OCI-LY3 (cell line): Measurements from ENCODE around the gene SFI1.

Source experiments
- H2AFZ ChIP-seq: fragments of 200-600, 300-600 bp; shearing (Covaris generic); 2 replicates; pipeline ENCODE4 v1.6.0; 2014; ENCODE audit warnings: antibody characterized with exemption, low read depth, low read length
- H3K27ac ChIP-seq: fragments of 200-600, 300-600 bp; sonication (generic); 2 replicates; pipeline ENCODE4 v1.5.1; 2014; ENCODE audit warnings: mild to moderate bottlenecking, low read length, moderate library complexity, mixed read lengths
- H3K27me3 ChIP-seq: fragments of 200-600, 300-600 bp; sonication (generic); 2 replicates; pipeline ENCODE4 v1.6.1; 2014; ENCODE audit warnings: low read depth, low read length, mixed read lengths
- H3K36me3 ChIP-seq: fragments of 200-600, 300-600 bp; sonication (generic); replicated peaks from 2 replicates; pipeline ENCODE3; 2014; ENCODE audit warnings: low read depth, low read length, mixed read lengths
- H3K4me1 ChIP-seq: fragments of 300-600, 200-600 bp; sonication (generic); 2 replicates; pipeline ENCODE4 v1.6.1; 2014; ENCODE audit warnings: low read length, mixed read lengths
- H3K4me2 ChIP-seq: fragments of 200-600, 300-600 bp; sonication (generic); 2 replicates; pipeline ENCODE4 v1.6.1; 2014; ENCODE audit warnings: low read length, mixed read lengths
- H3K4me3 ChIP-seq: fragments of 300-600, 200-600 bp; sonication (generic); 2 replicates; pipeline ENCODE4 v1.5.1; 2014; ENCODE audit warnings: antibody characterized with exemption, mild to moderate bottlenecking, low read length, moderate library complexity
- H3K79me2 ChIP-seq: fragments of 300-600, 200-600 bp; shearing (Covaris generic); 2 replicates; pipeline ENCODE4 v1.6.1; 2014; ENCODE audit warnings: mild to moderate bottlenecking, low read length, mixed read lengths
- H3K9ac ChIP-seq: fragments of 300-600, 200-600 bp; shearing (Covaris generic); 2 replicates; pipeline ENCODE4 v1.6.0; 2014; ENCODE audit warnings: mild to moderate bottlenecking, low read length, moderate library complexity
- H3K9me3 ChIP-seq: fragments of 200-600, 300-600 bp; shearing (Covaris generic); 2 replicates; pipeline ENCODE4 v1.6.1; 2014; ENCODE audit warnings: low read length, mixed read lengths; ENCODE audit not compliant: insufficient read depth
- H4K20me1 ChIP-seq: fragments of 200-600, 300-600 bp; sonication (generic); 2 replicates; pipeline ENCODE4 v1.6.1; 2016; ENCODE audit warnings: low read length, mixed read lengths; ENCODE audit not compliant: insufficient read depth
- CTCF ChIP-seq: fragments of 200-600, 300-600 bp; sonication (generic); IDR thresholded peaks from 2 replicates; pipeline ENCODE4 v1.5.1; 2014; ENCODE audit warnings: antibody characterized with exemption, low read length, low read depth
- EZH2phosphoT487 ChIP-seq: fragments of 200-600 bp; shearing (Covaris generic); IDR thresholded peaks from 2 replicates; pipeline ENCODE4 v1.6.1; 2018; ENCODE audit warnings: antibody characterized with exemption, mixed run types, low read depth

Gene SFI1

DNA sequence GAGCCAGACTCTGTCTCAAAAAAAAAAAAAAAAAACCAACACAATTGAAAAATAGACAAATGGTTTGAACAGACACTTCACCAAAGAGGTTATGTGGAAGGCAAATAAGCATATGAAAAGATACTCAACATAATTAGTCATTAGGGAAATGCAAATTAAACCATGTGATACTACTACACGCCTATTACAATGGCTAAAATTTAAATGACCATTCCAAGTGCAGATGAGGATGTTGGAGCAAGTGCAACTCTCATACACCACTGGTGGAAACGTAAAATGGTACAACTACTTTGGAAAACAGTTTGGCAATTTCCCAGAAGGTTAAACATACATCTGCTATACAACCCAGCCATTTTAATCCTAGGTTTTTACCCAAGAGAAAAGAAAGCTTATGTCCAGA, 31.0 kb upstream of the SFI1 start:
- Histone ChIP-seq H3K27me3 (no peaks in the 10 kb centered on the region), H3K9ac (no peak overlapping the region), H2AFZ (no peak overlapping the region), H3K79me2 (peaks cover 34% of the 10 kb centered on the region), H3K36me3 (peaks cover 61% of the 10 kb centered on the region), H3K9me3 (no peaks in the 10 kb centered on the region), H3K4me3 (no peak overlapping the region), H4K20me1 (peaks cover 16% of the 10 kb centered on the region), H3K4me1 (no peaks in the 10 kb centered on the region), H3K4me2 (no peak overlapping the region), H3K27ac (no peak overlapping the region)
- TF ChIP-seq CTCF (no peak), EZH2phosphoT487 (no peak)

DNA sequence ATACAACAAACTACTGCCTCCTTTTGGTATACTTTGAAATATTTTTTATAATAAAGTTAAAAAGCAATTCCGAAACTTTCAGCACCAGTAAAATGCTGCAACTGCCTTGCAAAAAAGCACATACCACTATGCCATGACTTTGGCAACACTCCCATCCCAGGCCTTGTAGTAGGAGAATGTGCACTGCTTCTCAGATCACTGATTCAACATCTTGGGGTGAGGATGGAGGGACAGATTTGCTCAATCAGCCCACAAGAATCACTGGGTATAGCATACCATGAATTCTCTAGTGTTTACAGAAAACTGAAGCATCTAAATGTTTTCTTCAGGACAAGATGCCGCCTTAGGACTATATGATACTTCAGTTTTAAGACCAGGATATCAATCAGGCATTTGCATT, 21.6 kb upstream of the SFI1 start:
- H2AFZ ChIP-seq = no peak overlapping the region
- H4K20me1 ChIP-seq = peaks cover 50% of the 10 kb centered on the region
- H3K4me3 ChIP-seq = no peak overlapping the region
- no peak overlapping the region for H3K4me2 ChIP-seq
- H3K9ac ChIP-seq = no peak overlapping the region
- no peaks in the 10 kb centered on the region for H3K9me3 ChIP-seq
- H3K79me2 ChIP-seq = peaks cover 80% of the 10 kb centered on the region
- peaks cover 47% of the 10 kb centered on the region for H3K36me3 ChIP-seq
- TF ChIP-seq CTCF (no peak), EZH2phosphoT487 (no peak)
- H3K27ac ChIP-seq = no peak overlapping the region
- H3K4me1 ChIP-seq = peaks cover 29% of the 10 kb centered on the region
- no peaks in the 10 kb centered on the region for H3K27me3 ChIP-seq

- peak overlapping the region; percentile 80 for H3K27ac ChIP-seq
- peak overlapping the region; percentile 34 for H3K4me2 ChIP-seq
- 0 out of 2 replicates have a peak overlapping the region, but pooled peaks have one; percentile 11 for H3K4me3 ChIP-seq
- peaks cover 29% of the 10 kb centered on the region for H3K4me1 ChIP-seq
- peaks cover 90% of the 10 kb centered on the region for H3K79me2 ChIP-seq
- peaks cover 54% of the 10 kb centered on the region for H3K36me3 ChIP-seq
- no peak for TF ChIP-seq CTCF
- no peak for TF ChIP-seq EZH2phosphoT487
- H3K27me3 ChIP-seq = no peaks in the 10 kb centered on the region
- no peak overlapping the region for H2AFZ ChIP-seq
- H3K9me3 ChIP-seq = no peaks in the 10 kb centered on the region
- H4K20me1 ChIP-seq = peaks cover 50% of the 10 kb centered on the region
- no peak overlapping the region for H3K9ac ChIP-seq
Observed at GRCh38 chr22:31475800-31476199, 20.5 kb upstream of the SFI1 start.

- H3K27ac ChIP-seq = peak overlapping the region; percentile 80
Observed at GRCh38 chr22:31477329-31477728, 19.0 kb upstream of the SFI1 start.

More at GRCh38 chr22:31477329-31477728, 19.0 kb upstream of the SFI1 start:
- Histone ChIP-seq H3K27me3 (no peaks in the 10 kb centered on the region), H4K20me1 (peaks cover 50% of the 10 kb centered on the region), H3K9me3 (no peaks in the 10 kb centered on the region), H2AFZ (no peak overlapping the region), H3K4me3 (peak overlapping the region; percentile 19; the same call in 1 of the 2 replicates), H3K9ac (peak overlapping the region; percentile 21; the same call in 1 of the 2 replicates), H3K36me3 (peaks cover 62% of the 10 kb centered on the region), H3K4me2 (peak overlapping the region; percentile 64), H3K4me1 (peaks cover 29% of the 10 kb centered on the region), H3K79me2 (peaks cover 96% of the 10 kb centered on the region)
- TF ChIP-seq CTCF (no peak), EZH2phosphoT487 (no peak)
